ENCODE results near the gene TMPRSS6. TPM values are rescaled to one million over a fixed set of nuclear protein-coding genes. Genes with fewer than 3 reads are reported as not detected.

Gene TMPRSS6
- total RNA-seq, 1 donor, result not detected

GRCh38 chr22:37098976-37099591 is 10.4 kb downstream of the TMPRSS6 start:
- no peaks in the 10 kb centered on the region for H3K36me3 ChIP-seq (ENCODE audit: insufficient read depth, low read length)
- peak; percentile 14 for TF ChIP-seq CTCF (IDR thresholded peaks at IDR 0.05; ENCODE audit: extremely low read depth, low read depth, low read length)
- H3K4me3 ChIP-seq (ENCODE audit: insufficient read depth, low read length), result no peak overlapping the region
- no peak overlapping the region for H3K27ac ChIP-seq (ENCODE audit: low read depth, low read length)
- H2AFZ ChIP-seq (ENCODE audit: low read length), result no peak overlapping the region
- no peak for DNase-seq (ENCODE audit: insufficient read length, low spot score, missing footprints)
- H3K9me3 ChIP-seq (ENCODE audit: low read depth, low read length), result no peaks in the 10 kb centered on the region
- H3K4me1 ChIP-seq (ENCODE audit: insufficient read depth, low read length), result no peaks in the 10 kb centered on the region
- no peaks in the 10 kb centered on the region for H4K20me1 ChIP-seq (ENCODE audit: insufficient read depth, low read length)
- no peak overlapping the region for H3K4me2 ChIP-seq (ENCODE audit: insufficient read depth, low read length)
- peaks cover 60% of the 10 kb centered on the region for H3K27me3 ChIP-seq (ENCODE audit: insufficient read depth, low read length)
- H3K79me2 ChIP-seq (ENCODE audit: insufficient read depth, low read length), result no peaks in the 10 kb centered on the region

- H3K4me1 ChIP-seq (ENCODE audit: insufficient read depth, low read length), result no peaks in the 10 kb centered on the region
- H3K9me3 ChIP-seq (ENCODE audit: low read depth, low read length), result no peaks in the 10 kb centered on the region
- H3K27me3 ChIP-seq (ENCODE audit: insufficient read depth, low read length), result peaks cover 44% of the 10 kb centered on the region
- H2AFZ ChIP-seq (ENCODE audit: low read length), result no peak overlapping the region
- H3K4me3 ChIP-seq (ENCODE audit: insufficient read depth, low read length), result no peak overlapping the region
- H4K20me1 ChIP-seq (ENCODE audit: insufficient read depth, low read length), result no peaks in the 10 kb centered on the region
- DNase-seq (ENCODE audit: insufficient read length, low spot score, missing footprints), result no peak
- H3K4me2 ChIP-seq (ENCODE audit: insufficient read depth, low read length), result no peak overlapping the region
- no peak overlapping the region for H3K27ac ChIP-seq (ENCODE audit: low read depth, low read length)
- TF ChIP-seq CTCF (IDR thresholded peaks at IDR 0.05; ENCODE audit: extremely low read depth, low read depth, low read length), result no peak
- H3K79me2 ChIP-seq (ENCODE audit: insufficient read depth, low read length), result no peaks in the 10 kb centered on the region
- H3K36me3 ChIP-seq (ENCODE audit: insufficient read depth, low read length), result no peaks in the 10 kb centered on the region
Observed at GRCh38 chr22:37097346-37097745, 12.2 kb downstream of the TMPRSS6 start.

GRCh38 chr22:37095113-37095512 is 14.4 kb downstream of the TMPRSS6 start:
- no peak overlapping the region for H3K27ac ChIP-seq (ENCODE audit: low read depth, low read length)
- H2AFZ ChIP-seq (ENCODE audit: low read length), result no peak overlapping the region

GRCh38 chr22:37094239-37094638 is 15.3 kb downstream of the TMPRSS6 start:
- Histone ChIP-seq H3K27ac (ENCODE audit: low read depth, low read length) (no peak overlapping the region), H3K79me2 (ENCODE audit: insufficient read depth, low read length) (no peaks in the 10 kb centered on the region), H3K4me3 (ENCODE audit: insufficient read depth, low read length) (no peak overlapping the region), H4K20me1 (ENCODE audit: insufficient read depth, low read length) (no peaks in the 10 kb centered on the region), H3K9me3 (ENCODE audit: low read depth, low read length) (no peaks in the 10 kb centered on the region), H3K36me3 (ENCODE audit: insufficient read depth, low read length) (no peaks in the 10 kb centered on the region), H3K4me2 (ENCODE audit: insufficient read depth, low read length) (no peak overlapping the region), H2AFZ (ENCODE audit: low read length) (no peak overlapping the region), H3K4me1 (ENCODE audit: insufficient read depth, low read length) (no peaks in the 10 kb centered on the region), H3K27me3 (ENCODE audit: insufficient read depth, low read length) (peaks cover 37% of the 10 kb centered on the region)
- TF ChIP-seq CTCF (IDR thresholded peaks at IDR 0.05; ENCODE audit: extremely low read depth, low read depth, low read length), result no peak
- no peak for DNase-seq (ENCODE audit: insufficient read length, low spot score, missing footprints)

More at GRCh38 chr22:37095113-37095512, 14.4 kb downstream of the TMPRSS6 start:
- H3K27me3 ChIP-seq (ENCODE audit: insufficient read depth, low read length), result peaks cover 43% of the 10 kb centered on the region
- H3K9me3 ChIP-seq (ENCODE audit: low read depth, low read length), result no peaks in the 10 kb centered on the region
- no peak for TF ChIP-seq CTCF (IDR thresholded peaks at IDR 0.05; ENCODE audit: extremely low read depth, low read depth, low read length)
- H4K20me1 ChIP-seq (ENCODE audit: insufficient read depth, low read length), result no peaks in the 10 kb centered on the region
- no peaks in the 10 kb centered on the region for H3K79me2 ChIP-seq (ENCODE audit: insufficient read depth, low read length)
- no peak overlapping the region for H3K4me3 ChIP-seq (ENCODE audit: insufficient read depth, low read length)
- DNase-seq (ENCODE audit: insufficient read length, low spot score, missing footprints), result no peak
- H3K36me3 ChIP-seq (ENCODE audit: insufficient read depth, low read length), result no peaks in the 10 kb centered on the region
- no peaks in the 10 kb centered on the region for H3K4me1 ChIP-seq (ENCODE audit: insufficient read depth, low read length)
- H3K4me2 ChIP-seq (ENCODE audit: insufficient read depth, low read length), result no peak overlapping the region
